ENCODE results near the gene TNNI2. TPM values are rescaled to one million over a fixed set of nuclear protein-coding genes. Genes with fewer than 3 reads are reported as not detected.

TNNI2 gene
- total and polyA plus RNA-seq, 5 donors = not detected

GRCh38 chr11:1851468-1852180 lies 12.8 kb downstream of the TNNI2 start:
- Histone ChIP-seq H3K27me3 (ENCODE audit: control insufficient read depth, insufficient read depth) (no peaks in the 10 kb centered on the region), H3K4me1 (ENCODE audit: control insufficient read depth, insufficient read depth, low read length) (no peaks in the 10 kb centered on the region), H3K4me3 (ENCODE audit: low read length) (no peak overlapping the region), H3K27ac (ENCODE audit: low read length) (no peak overlapping the region), H3K9me3 (ENCODE audit: control insufficient read depth, low read length) (no peaks in the 10 kb centered on the region)
- DNase-seq = peak in 1 of 3 donors; percentile 18
- 91% methylated on average over 21 of the region's 21 CpGs for WGBS
- intact Hi-C loops (cut with DNase I) = loop anchor here in 1 of 4 donors (10.0 kb wide), 1 partner anchor 63 kb away; the partner anchor contains the start of gene TNNT3
- no peak for ATAC-seq

- intact Hi-C loops (cut with DNase I) = loop anchor here in 1 of 4 donors (10.0 kb wide), 1 partner anchor 62 kb away; the partner anchor contains the start of gene TNNT3
- peak in 1 of 3 donors; percentile 49 for DNase-seq
- no peak for ATAC-seq
- WGBS = 88% methylated on average over 25 of the region's 25 CpGs
- Histone ChIP-seq H3K27me3 (ENCODE audit: control insufficient read depth, insufficient read depth) (no peaks in the 10 kb centered on the region), H3K4me1 (ENCODE audit: control insufficient read depth, insufficient read depth, low read length) (no peaks in the 10 kb centered on the region), H3K9me3 (ENCODE audit: control insufficient read depth, low read length) (no peaks in the 10 kb centered on the region), H3K4me3 (ENCODE audit: low read length) (no peak overlapping the region), H3K27ac (ENCODE audit: low read length) (no peak overlapping the region)
Measured at GRCh38 chr11:1852271-1852876, 13.6 kb downstream of the TNNI2 start.

DNA sequence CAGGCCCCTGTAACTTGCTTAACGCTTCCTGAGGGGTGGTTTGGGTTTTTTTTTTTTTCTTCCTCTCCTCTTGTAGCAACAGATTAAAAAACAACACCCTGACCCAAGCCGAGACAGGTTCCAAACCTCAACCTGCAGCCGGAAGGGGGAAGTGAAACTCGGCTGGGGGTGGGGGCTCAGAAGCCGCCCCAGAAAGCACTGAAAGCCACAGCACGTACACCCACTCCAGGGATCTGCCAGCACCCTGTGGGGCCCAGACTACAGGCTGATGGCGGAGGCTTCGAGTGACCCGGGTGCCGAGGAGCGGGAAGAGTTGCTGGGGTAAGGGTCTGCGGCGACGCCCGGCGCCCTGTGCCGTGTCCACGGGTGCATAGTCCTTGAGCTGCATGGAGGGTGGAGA lies 14.1 kb downstream of the TNNI2 start, which contains the start of gene LSP1:
TSS of gene LSP1 (plus strand) at position 208 of the 400 bp plus-strand sequence. CDS start at position 269, 61 bp downstream.
- Histone ChIP-seq H3K9me3 (ENCODE audit: control insufficient read depth, low read length) (no peaks in the 10 kb centered on the region), H3K27ac (ENCODE audit: low read length) (no peak within 1 kb of the TSS), H3K27me3 (ENCODE audit: control insufficient read depth, insufficient read depth) (no peaks in the 10 kb centered on the region), H3K4me3 (ENCODE audit: low read length) (no peak within 1 kb of the TSS), H3K4me1 (ENCODE audit: control insufficient read depth, insufficient read depth, low read length) (no peaks in the 10 kb centered on the region)
- 72% methylated on average over 18 of the region's 18 CpGs for WGBS
- peak in 1 of 3 donors; percentile 68 for DNase-seq
- intact Hi-C loops (cut with DNase I) = loop anchor here in 1 of 4 donors (10.0 kb wide), 1 partner anchor 62 kb away; the partner anchor contains the start of gene TNNT3
- ATAC-seq = no peak

- H3K4me1 ChIP-seq (ENCODE audit: control insufficient read depth, insufficient read depth, low read length) = no peaks in the 10 kb centered on the region
- no peak overlapping the region for H3K27ac ChIP-seq (ENCODE audit: low read length)
- intact Hi-C loops (cut with DNase I) = loop anchor here in 1 of 4 donors (10.0 kb wide), 1 partner anchor 61 kb away; the partner anchor contains the start of gene TNNT3
- no peaks in the 10 kb centered on the region for H3K27me3 ChIP-seq (ENCODE audit: control insufficient read depth, insufficient read depth)
- no peaks in the 10 kb centered on the region for H3K9me3 ChIP-seq (ENCODE audit: control insufficient read depth, low read length)
- no peak overlapping the region for H3K4me3 ChIP-seq (ENCODE audit: low read length)
- ATAC-seq = no peak
- peak in 1 of 3 donors; percentile 27 for DNase-seq
- WGBS = 90% methylated on average over 19 of the region's 19 CpGs
Measured at GRCh38 chr11:1853376-1854131, 14.8 kb downstream of the TNNI2 start.

- peak in 1 of 3 donors; percentile 26 for DNase-seq
- no peak for ATAC-seq
- no peak overlapping the region for H3K27ac ChIP-seq (ENCODE audit: low read length)
- no peaks in the 10 kb centered on the region for H3K27me3 ChIP-seq (ENCODE audit: control insufficient read depth, insufficient read depth)
- H3K9me3 ChIP-seq (ENCODE audit: control insufficient read depth, low read length) = no peaks in the 10 kb centered on the region
- intact Hi-C loops (cut with DNase I) = loop anchor here in 1 of 4 donors (10.0 kb wide), 1 partner anchor 60 kb away; the partner anchor contains the start of gene TNNT3
- no peaks in the 10 kb centered on the region for H3K4me1 ChIP-seq (ENCODE audit: control insufficient read depth, insufficient read depth, low read length)
- WGBS = 75% methylated on average over 27 of the region's 27 CpGs
- H3K4me3 ChIP-seq (ENCODE audit: low read length) = no peak overlapping the region
Measured at GRCh38 chr11:1854132-1854948, 15.6 kb downstream of the TNNI2 start.

DNA sequence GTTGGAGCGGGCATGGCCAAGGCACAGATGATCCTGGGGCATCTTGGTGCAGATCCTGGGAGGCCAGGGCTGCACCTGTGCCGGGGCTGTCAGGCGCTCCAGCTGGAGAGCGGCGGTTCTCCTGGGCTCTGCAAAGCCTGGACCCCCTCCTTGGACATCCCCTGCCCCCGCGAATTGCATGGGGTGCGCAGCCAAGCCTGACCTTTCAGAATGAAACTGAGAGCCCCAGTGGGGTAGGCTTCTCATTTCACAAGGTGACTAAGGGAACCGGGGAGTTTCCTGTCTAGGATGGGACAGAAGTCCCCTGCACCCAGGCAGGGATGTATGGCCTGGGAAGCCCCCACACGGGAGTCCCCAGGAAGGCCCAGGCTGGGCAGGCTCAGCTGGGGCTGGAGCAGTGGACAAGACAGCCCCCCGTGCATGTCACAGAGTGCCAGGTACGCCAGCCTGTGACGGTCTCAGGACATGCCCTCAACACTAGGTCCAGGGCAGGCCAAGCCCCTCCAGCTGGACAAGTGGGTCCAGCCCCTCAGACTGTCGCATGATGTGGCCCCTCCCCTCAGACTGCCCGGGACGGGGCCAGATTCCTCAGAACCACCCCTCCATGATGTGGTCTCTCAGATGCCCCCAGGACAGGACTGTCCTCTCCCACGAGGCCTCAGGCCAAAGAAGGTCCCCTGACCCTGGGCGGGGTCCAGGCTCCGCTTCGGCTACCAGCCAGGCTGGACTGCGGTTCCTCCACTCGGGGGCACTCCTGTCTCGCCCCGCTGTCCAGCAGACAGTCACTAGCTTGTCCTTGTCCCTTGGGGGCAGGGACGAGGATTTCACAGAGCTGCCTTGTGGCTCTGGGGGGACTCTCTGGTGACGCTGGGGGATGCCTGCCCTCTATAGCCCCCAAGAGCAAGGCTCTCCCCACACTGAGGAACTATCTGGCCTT lies 16.4 kb downstream of the TNNI2 start:
- 70% methylated on average over 26 of the region's 26 CpGs for WGBS
- Histone ChIP-seq H3K27ac (ENCODE audit: low read length) (no peak overlapping the region), H3K4me1 (ENCODE audit: control insufficient read depth, insufficient read depth, low read length) (no peaks in the 10 kb centered on the region), H3K4me3 (ENCODE audit: low read length) (no peak overlapping the region), H3K27me3 (ENCODE audit: control insufficient read depth, insufficient read depth) (no peaks in the 10 kb centered on the region), H3K9me3 (ENCODE audit: control insufficient read depth, low read length) (no peaks in the 10 kb centered on the region)
- intact Hi-C loops (cut with DNase I) = loop anchor here in 1 of 4 donors (10.0 kb wide), 1 partner anchor 60 kb away; the partner anchor contains the start of gene TNNT3
- DNase-seq = peak in 2 of 3 donors; percentile 36 to 50
- no peak for ATAC-seq

- Histone ChIP-seq H3K27me3 (ENCODE audit: control insufficient read depth, insufficient read depth) (no peaks in the 10 kb centered on the region), H3K9me3 (ENCODE audit: control insufficient read depth, low read length) (no peaks in the 10 kb centered on the region), H3K27ac (ENCODE audit: low read length) (no peak overlapping the region), H3K4me3 (ENCODE audit: low read length) (no peak overlapping the region), H3K4me1 (ENCODE audit: control insufficient read depth, insufficient read depth, low read length) (no peaks in the 10 kb centered on the region)
- no peak for ATAC-seq
- intact Hi-C loops (cut with DNase I) = loop anchor here in 1 of 4 donors (10.0 kb wide), 1 partner anchor 59 kb away; the partner anchor contains the start of gene TNNT3
- peak in 2 of 3 donors; percentile 18 to 37 for DNase-seq
- WGBS = 92% methylated on average over 11 of the region's 11 CpGs
Measured at GRCh38 chr11:1855886-1856265, 17.1 kb downstream of the TNNI2 start.

DNA sequence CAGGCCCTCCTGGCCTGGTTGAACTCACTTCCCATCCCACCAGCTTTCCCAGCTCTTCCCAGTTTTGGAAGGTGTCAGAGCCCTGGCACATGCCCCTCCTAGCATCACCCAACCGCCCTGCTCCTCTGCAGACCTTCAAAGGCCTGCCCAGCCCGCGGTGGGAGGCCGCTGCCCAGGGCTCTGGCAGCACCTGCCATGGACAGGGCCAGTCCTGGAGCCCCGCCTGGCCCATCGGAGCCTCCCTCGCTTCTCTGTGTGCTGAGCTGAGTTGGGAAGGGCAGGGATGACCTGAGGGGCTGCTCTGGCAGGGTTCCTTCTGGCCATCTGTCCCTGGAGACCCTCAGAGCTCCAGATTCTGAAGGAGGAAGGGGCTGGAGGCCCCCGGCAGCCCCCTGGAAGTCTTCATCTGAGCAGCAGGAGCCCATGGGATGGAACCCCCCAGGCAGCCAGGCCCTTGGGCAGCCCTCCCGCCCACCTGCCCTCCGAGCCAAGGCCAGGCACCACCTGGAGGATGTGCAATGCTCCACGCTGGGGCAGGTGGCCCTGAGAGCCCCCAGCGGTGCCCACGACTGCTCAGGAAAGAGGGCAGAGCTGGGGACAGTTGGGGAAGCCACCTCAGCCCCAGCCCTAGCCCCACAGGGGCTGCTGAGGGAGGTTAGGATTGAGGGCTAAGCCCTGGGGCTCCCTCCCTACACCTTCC lies 17.7 kb downstream of the TNNI2 start:
- intact Hi-C loops (cut with DNase I) = loop anchor here in 1 of 4 donors (10.0 kb wide), 1 partner anchor 58 kb away; the partner anchor contains the start of gene TNNT3
- Histone ChIP-seq H3K9me3 (ENCODE audit: control insufficient read depth, low read length) (no peaks in the 10 kb centered on the region), H3K4me3 (ENCODE audit: low read length) (no peak overlapping the region), H3K27ac (ENCODE audit: low read length) (no peak overlapping the region), H3K27me3 (ENCODE audit: control insufficient read depth, insufficient read depth) (no peaks in the 10 kb centered on the region), H3K4me1 (ENCODE audit: control insufficient read depth, insufficient read depth, low read length) (no peaks in the 10 kb centered on the region)
- ATAC-seq (no peak), DNase-seq (peak in 2 of 3 donors; percentile 25 to 51)
- WGBS = 97% methylated on average over 13 of the region's 13 CpGs

- Histone ChIP-seq H3K4me3 (ENCODE audit: low read length) (no peak overlapping the region), H3K27me3 (ENCODE audit: control insufficient read depth, insufficient read depth) (no peaks in the 10 kb centered on the region), H3K27ac (ENCODE audit: low read length) (no peak overlapping the region), H3K9me3 (ENCODE audit: control insufficient read depth, low read length) (no peaks in the 10 kb centered on the region), H3K4me1 (ENCODE audit: control insufficient read depth, insufficient read depth, low read length) (no peaks in the 10 kb centered on the region)
- ATAC-seq = no peak
- 85% methylated on average over 11 of the region's 11 CpGs for WGBS
- peak in 2 of 3 donors; percentile 40 to 54 for DNase-seq
- intact Hi-C loops (cut with DNase I) = loop anchor here in 1 of 4 donors (10.0 kb wide), 1 partner anchor 58 kb away; the partner anchor contains the start of gene TNNT3
Measured at GRCh38 chr11:1857064-1857463, 18.3 kb downstream of the TNNI2 start.
